Stomach (tissue), 9 donors: Measurements from ENCODE around the gene NRM. TPM values are rescaled to one million over a fixed set of nuclear protein-coding genes. Genes with fewer than 3 reads are reported as not detected.

Source experiments
- DNase-seq, 2 donors: peaks; one replicate each; pipeline versions ENCODE4 v3.0.0 to v3.0.0-alpha.2; 2013 to 2019
- H3K27ac ChIP-seq, 5 donors: fragments of 200-600 bp in 4 of 5; sonication (generic) in 4 of 5; one replicate each; pipeline ENCODE4 v1.5.1; 2013 to 2019; ENCODE audit warnings: mild to moderate bottlenecking in 1 of 5, moderate library complexity in 1 of 5
- H3K27me3 ChIP-seq, 3 donors: fragments of 200-600 bp; sonication (generic); one replicate each; pipeline ENCODE4 v1.5.1; 2017 to 2019; ENCODE audit warnings: mixed run types in 1 of 3
- H3K36me3 ChIP-seq, 4 donors: fragments of 200-600 bp; sonication (generic); 1 replicate in 3 of 4; 2 replicates in 1 of 4; pipeline ENCODE4 v1.5.1; 2016 to 2019
- H3K4me1 ChIP-seq, 4 donors: fragments of 200-600 bp; sonication (generic); one replicate each; pipeline ENCODE4 v1.5.1; 2016 to 2019
- H3K4me3 ChIP-seq, 4 donors: fragments of 200-600 bp; sonication (generic) in 3 of 4; one replicate each; pipeline ENCODE4 v1.5.1; 2016 to 2019; ENCODE audit warnings: mild to moderate bottlenecking in 1 of 4
- H3K9me3 ChIP-seq, 4 donors: fragments of 200-600 bp; sonication (generic); one replicate each; pipeline ENCODE4 v1.5.1; 2016 to 2019
- CTCF ChIP-seq, 7 experiments: fragments of 450-650 bp in 4 of 7; fragments of 200-600 bp in 3 of 7; sonication (generic) in 3 of 7; IDR thresholded peaks; one replicate each; pipeline ENCODE4 v1.5.1; 2016 to 2019; ENCODE audit warnings: antibody characterized with exemption in 7 of 7, control low read depth in 2 of 7, mild to moderate bottlenecking in 1 of 7
- EP300 ChIP-seq: sonication (generic); formaldehyde crosslinking; IDR thresholded peaks from one replicate; pipeline ENCODE4 v1.6.1; 2017; ENCODE audit warnings: antibody characterized with exemption
- POLR2A ChIP-seq, 4 donors: fragments of 450-650 bp; IDR thresholded peaks; one replicate each; pipeline ENCODE4 v1.6.1; 2016; ENCODE audit warnings: antibody characterized with exemption in 4 of 4, control low read depth in 2 of 4, mild to moderate bottlenecking in 1 of 4, moderate library complexity in 1 of 4
- POLR2AphosphoS5 ChIP-seq, 3 donors: sonication (generic); formaldehyde crosslinking; IDR thresholded peaks; one replicate each; pipeline ENCODE4 v1.6.1; 2016; ENCODE audit warnings: antibody characterized with exemption in 3 of 3
- WGBS, 5 donors: extraction: QIAGEN DNeasy Blood & Tissue Kit in 3 of 5; methylation state at CpG; one replicate each; pipeline versions ENCODE4 v1.1.5 to v1.1.7; 2013 to 2018; 5-methylcytosine and 5-hydroxymethylcytosine counted together
- intact Hi-C: fragments of 100-400 bp; cut with DNase I; formaldehyde crosslinking; loops from one replicate; pipeline ENCODE4 v1.15.1; 2023; ENCODE audit warnings: low total_unique reads
- polyA plus RNA-seq, 3 donors: library from polyadenylated mRNA; stranded (reverse); fragments of 200-250 nt; gene quantifications; one replicate each; pipeline ENCODE4 v1.2.3, GENCODE V29; 2013
- total RNA-seq, 5 donors: library from RNA; depleted of rRNA; stranded (reverse); fragments of >200 nt; gene quantifications; one replicate each; pipeline versions ENCODE4 v1.1.0 to v1.2.3, GENCODE V29; 2014 to 2016
- donor health status: healthy with polysubstance abuse.
- donor health status: Bipolar disorder and iron deficiency.
- donor health status: healthy.

NRM gene
- total and polyA plus RNA-seq, 8 donors, result 0.92 to 15.8 (median 3.6) TPM

- H3K4me1 ChIP-seq, result peaks cover 34 to 84% (median 60%) of the 10 kb centered on the region in 4 donors
- 32 to 63% (median 51%) methylated on average over 13 to 21 of the region's 21 CpGs for WGBS, 5 donors
- peak; percentile 38 to 66 for DNase-seq
- TF ChIP-seq POLR2A (IDR thresholded peaks at IDR 0.05) (no peak), EP300 (no peak), POLR2AphosphoS5 (IDR thresholded peaks at IDR 0.05) (no peak), CTCF (IDR thresholded peaks at IDR 0.05) (no peak)
- H3K27me3 ChIP-seq, result no peaks in the 10 kb centered on the region
- peak overlapping the region; percentile 49 to 99 (median 97) for H3K27ac ChIP-seq
- H3K4me3 ChIP-seq, result peak overlapping the region; percentile 69 to 88 (median 82)
- H3K9me3 ChIP-seq, result no peaks in the 10 kb centered on the region
- intact Hi-C loops, result no loop called here
- H3K36me3 ChIP-seq, result peaks cover 0 to 9% (median 5%) of the 10 kb centered on the region in 4 donors
Measured at GRCh38 chr6:30684386-30685156, 6.2 kb downstream of the NRM start.

- intact Hi-C loops, result no loop called here
- peak overlapping the region; percentile 49 to 99 (median 97) for H3K27ac ChIP-seq
- H3K4me1 ChIP-seq, result peaks cover 33 to 84% (median 60%) of the 10 kb centered on the region in 4 donors
- no peak for TF ChIP-seq POLR2A (IDR thresholded peaks at IDR 0.05)
- no peak for TF ChIP-seq POLR2AphosphoS5 (IDR thresholded peaks at IDR 0.05)
- no peak for TF ChIP-seq EP300
- TF ChIP-seq CTCF (IDR thresholded peaks at IDR 0.05), result no peak
- H3K4me3 ChIP-seq, result peak overlapping the region; percentile 69 to 88 (median 82)
- H3K27me3 ChIP-seq, result no peaks in the 10 kb centered on the region
- peaks cover 0 to 11% (median 6%) of the 10 kb centered on the region in 4 donors for H3K36me3 ChIP-seq
- WGBS, 5 donors, result 31 to 55% (median 50%) methylated on average over 2 of the region's 2 CpGs
- H3K9me3 ChIP-seq, result no peaks in the 10 kb centered on the region
- no peak for DNase-seq
Measured at GRCh38 chr6:30683980-30684338, 6.8 kb downstream of the NRM start.

GRCh38 chr6:30683183-30683979, 7.4 kb downstream of the NRM start:
- H3K27me3 ChIP-seq, result no peaks in the 10 kb centered on the region
- H3K36me3 ChIP-seq, result peaks cover 0 to 17% (median 11%) of the 10 kb centered on the region in 4 donors
- peak in 1 of 2 donors; percentile 28 for DNase-seq
- H3K4me3 ChIP-seq, result peak overlapping the region; percentile 69 to 88 (median 82)
- peaks cover 29 to 84% (median 57%) of the 10 kb centered on the region in 4 donors for H3K4me1 ChIP-seq
- peak overlapping the region; percentile 65 to 99 (median 97) for H3K27ac ChIP-seq
- intact Hi-C loops, result no loop called here
- TF ChIP-seq EP300, result no peak
- no peak for TF ChIP-seq CTCF (IDR thresholded peaks at IDR 0.05)
- TF ChIP-seq POLR2A (IDR thresholded peaks at IDR 0.05), result no peak
- no peak for TF ChIP-seq POLR2AphosphoS5 (IDR thresholded peaks at IDR 0.05)
- H3K9me3 ChIP-seq, result no peaks in the 10 kb centered on the region
- WGBS, 5 donors, result 23 to 63% (median 33%) methylated on average over 7 of the region's 7 CpGs
